ENCODE data around the gene FCN1.

DNA sequence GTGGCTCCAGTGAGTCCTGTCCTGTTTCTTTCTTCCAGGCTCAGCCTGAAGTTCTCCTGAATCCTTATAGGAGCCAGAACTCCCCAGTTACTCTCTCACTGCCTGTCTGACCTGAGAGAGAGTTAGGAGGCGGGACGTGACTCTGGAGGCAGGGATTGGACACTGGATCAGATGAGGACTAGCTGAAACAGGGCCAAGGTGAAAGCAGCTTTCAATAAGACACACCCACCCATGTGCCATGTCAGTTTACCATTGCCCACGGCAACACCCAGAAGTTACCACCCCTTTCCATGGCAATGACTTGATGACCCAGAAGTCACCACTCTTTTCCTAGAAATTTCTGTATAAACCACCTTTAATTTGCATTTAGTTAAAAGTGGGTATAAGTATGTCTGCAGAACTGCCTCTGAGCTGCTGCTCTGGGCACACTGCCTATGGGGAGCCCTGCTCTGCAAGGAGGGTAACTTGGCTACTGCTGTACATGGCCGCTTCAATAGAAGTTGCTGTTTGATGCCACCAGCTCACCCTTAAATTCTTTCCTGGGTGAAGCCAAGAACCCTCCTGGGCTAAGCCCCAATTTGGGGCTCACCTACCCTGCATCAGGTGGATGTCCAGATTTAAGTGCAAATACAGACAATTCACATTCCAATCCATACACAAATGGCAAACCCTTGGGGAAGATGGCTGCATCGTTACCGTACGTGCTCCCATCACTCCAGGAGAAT is 23.4 kb downstream of the FCN1 start:
- TF ChIP-seq, protein P1, sequence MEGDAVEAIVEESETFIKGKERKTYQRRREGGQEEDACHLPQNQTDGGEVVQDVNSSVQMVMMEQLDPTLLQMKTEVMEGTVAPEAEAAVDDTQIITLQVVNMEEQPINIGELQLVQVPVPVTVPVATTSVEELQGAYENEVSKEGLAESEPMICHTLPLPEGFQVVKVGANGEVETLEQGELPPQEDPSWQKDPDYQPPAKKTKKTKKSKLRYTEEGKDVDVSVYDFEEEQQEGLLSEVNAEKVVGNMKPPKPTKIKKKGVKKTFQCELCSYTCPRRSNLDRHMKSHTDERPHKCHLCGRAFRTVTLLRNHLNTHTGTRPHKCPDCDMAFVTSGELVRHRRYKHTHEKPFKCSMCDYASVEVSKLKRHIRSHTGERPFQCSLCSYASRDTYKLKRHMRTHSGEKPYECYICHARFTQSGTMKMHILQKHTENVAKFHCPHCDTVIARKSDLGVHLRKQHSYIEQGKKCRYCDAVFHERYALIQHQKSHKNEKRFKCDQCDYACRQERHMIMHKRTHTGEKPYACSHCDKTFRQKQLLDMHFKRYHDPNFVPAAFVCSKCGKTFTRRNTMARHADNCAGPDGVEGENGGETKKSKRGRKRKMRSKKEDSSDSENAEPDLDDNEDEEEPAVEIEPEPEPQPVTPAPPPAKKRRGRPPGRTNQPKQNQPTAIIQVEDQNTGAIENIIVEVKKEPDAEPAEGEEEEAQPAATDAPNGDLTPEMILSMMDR (IDR thresholded peaks at IDR 0.05; ENCODE audit: control extremely low read depth in 1 of 3, insufficient read depth in 1 of 3, low read depth in 1 of 3, low read length in 3 of 3): no peak
- TF ChIP-seq SP2 (IDR thresholded peaks at IDR 0.05; ENCODE audit: low read length) (no peak), TAF7 (optimal IDR thresholded peaks at IDR 0.05; ENCODE audit: borderline replicate concordance, low read depth, low read length) (no peak), RAD21 (IDR thresholded peaks at IDR 0.05 in 1 of 2, conservative IDR thresholded peaks at IDR 0.05 in 1 of 2; ENCODE audit: low read depth in 2 of 2, low read length in 2 of 2) (no peak), POLR2A (IDR thresholded peaks at IDR 0.05; ENCODE audit: control extremely low read depth in 1 of 2, low read depth in 2 of 2, low read length in 2 of 2) (no peak), MAFK (IDR thresholded peaks at IDR 0.05; ENCODE audit: low read depth, low read length) (no peak), SP4 (IDR thresholded peaks at IDR 0.05; ENCODE audit: low read length) (no peak), SAP30 (IDR thresholded peaks at IDR 0.05; ENCODE audit: insufficient read depth, insufficient replicate concordance, low read length) (no peak)
- TF ChIP-seq, protein P2, sequence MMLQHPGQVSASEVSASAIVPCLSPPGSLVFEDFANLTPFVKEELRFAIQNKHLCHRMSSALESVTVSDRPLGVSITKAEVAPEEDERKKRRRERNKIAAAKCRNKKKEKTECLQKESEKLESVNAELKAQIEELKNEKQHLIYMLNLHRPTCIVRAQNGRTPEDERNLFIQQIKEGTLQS (IDR thresholded peaks at IDR 0.05; ENCODE audit: insufficient read depth, low read depth, low read length): no peak

Data from H1 (cell line).